A673 (cell line): ENCODE measurements around the gene SGMS2. TPM values are rescaled to one million over a fixed set of nuclear protein-coding genes. Genes with fewer than 3 reads are reported as not detected.
A peak's percentile ranks its signal among the peaks of the same experiment; 100 is the strongest.

ENCODE experiments used
- BruUV-seq: library from RNA; stranded (reverse); fragments of 400-500 nt; replicated peaks from 2 replicates; lab custom pipeline; 2021; lab: Mats Ljungman, UMichigan
- CTCF ChIA-PET: fragments of 300-600 bp; sonication (Branson Sonifier 250); formaldehyde crosslinking; loops from one replicate; lab custom pipeline; 2022; ENCODE audit warnings: antibody characterized with exemption; lab: Charles Lee
- POLR2A ChIA-PET: fragments of 300-600 bp; sonication (Branson Sonifier 250); formaldehyde crosslinking; loops from one replicate; lab custom pipeline; 2022; ENCODE audit warnings: antibody characterized with exemption; ENCODE audit not compliant: low non-redundant PET; lab: Charles Lee
- DNase-seq: peaks from one replicate; pipeline ENCODE4 v3.0.0-alpha.2; 2015; ENCODE audit warnings: low spot score
- H3K27ac ChIP-seq: fragments of 200-600 bp; sonication (generic); 2 replicates; pipeline ENCODE4 v1.5.1; 2016; ENCODE audit warnings: mixed run types, low read depth, mild to moderate bottlenecking, mixed read lengths, antibody characterized with exemption, low read length; ENCODE audit not compliant: poor library complexity, severe bottlenecking
- H3K27me3 ChIP-seq: fragments of 200-600 bp; sonication (generic); replicated peaks from 2 replicates; pipeline ENCODE4 v1.6.1; 2017; ENCODE audit warnings: mixed run types, low read depth, mild to moderate bottlenecking, mixed read lengths, antibody characterized with exemption, low read length; ENCODE audit not compliant: insufficient read depth, poor library complexity
- H3K36me3 ChIP-seq: fragments of 200-600 bp; sonication (generic); 2 replicates; pipeline ENCODE4 v1.6.1; 2016; ENCODE audit warnings: mixed run types, mild to moderate bottlenecking, mixed read lengths, antibody characterized with exemption, low read length; ENCODE audit not compliant: insufficient read depth, poor library complexity, severe bottlenecking
- H3K4me1 ChIP-seq: fragments of 200-600 bp; sonication (generic); 2 replicates; pipeline ENCODE4 v1.6.1; 2017; ENCODE audit warnings: mixed run types, mild to moderate bottlenecking, mixed read lengths, antibody characterized with exemption, low read length; ENCODE audit not compliant: insufficient read depth, poor library complexity, severe bottlenecking
- H3K4me3 ChIP-seq: fragments of 200-600 bp; sonication (generic); 2 replicates; pipeline ENCODE4 v1.5.1; 2016; ENCODE audit warnings: low read depth, mixed run types, mild to moderate bottlenecking, mixed read lengths, low read length; ENCODE audit not compliant: poor library complexity, severe bottlenecking
- H3K9me3 ChIP-seq: fragments of 200-600 bp; sonication (generic); 2 replicates; pipeline ENCODE4 v1.6.1; 2016; ENCODE audit warnings: mixed run types, low read depth, mild to moderate bottlenecking, mixed read lengths, antibody characterized with exemption, low read length; ENCODE audit not compliant: poor library complexity, severe bottlenecking
- CTCF ChIP-seq: fragments of 300-800, 200-600 bp; sonication (generic); conservative IDR thresholded peaks from 2 replicates; pipeline ENCODE4 v1.5.1; 2017; ENCODE audit warnings: low read depth, mild to moderate bottlenecking, antibody characterized with exemption, low read length, moderate library complexity, mixed read lengths
- EZH2 ChIP-seq: fragments of 200-600 bp; sonication (generic); IDR thresholded peaks from 2 replicates; pipeline ENCODE4 v1.6.1; 2017; ENCODE audit warnings: borderline replicate concordance, low read depth, mild to moderate bottlenecking, mixed read lengths, antibody characterized with exemption, low read length; ENCODE audit not compliant: poor library complexity, severe bottlenecking
- intact Hi-C: fragments of 100-400 bp; cut with micrococcal nuclease; formaldehyde crosslinking; loops from one replicate; pipeline ENCODE4 v1.10.0; 2022; ENCODE audit not compliant: unreplicated experiment
- total RNA-seq: library from RNA; stranded (reverse); gene quantifications from 2 replicates; pipeline ENCODE4 v1.2.3, GENCODE V29; 2021

The SGMS2 gene
- total RNA-seq, 1 experiment from 2014 or later: 4.3 TPM

GRCh38 chr4:107850438-107850837, 25.7 kb downstream of the SGMS2 start:
- DNase-seq: no peak
- TF ChIP-seq EZH2: no peak
- no peak for TF ChIP-seq CTCF
- Histone ChIP-seq H3K36me3 (no peaks in the 10 kb centered on the region), H3K27ac (no peak overlapping the region), H3K27me3 (no peaks in the 10 kb centered on the region), H3K4me3 (no peak overlapping the region), H3K9me3 (no peaks in the 10 kb centered on the region), H3K4me1 (peaks cover 4% of the 10 kb centered on the region)
- BruUV-seq: no TSS peak
- POLR2A ChIA-PET: no interaction called here
- intact Hi-C loops: no loop called here
- CTCF ChIA-PET: no interaction called here

- Histone ChIP-seq H3K4me1 (peaks cover 4% of the 10 kb centered on the region), H3K9me3 (no peaks in the 10 kb centered on the region), H3K4me3 (no peak overlapping the region), H3K27me3 (no peaks in the 10 kb centered on the region), H3K36me3 (no peaks in the 10 kb centered on the region), H3K27ac (no peak overlapping the region)
- intact Hi-C loops: no loop called here
- POLR2A ChIA-PET: no interaction called here
- CTCF ChIA-PET: no interaction called here
- BruUV-seq: no TSS peak
- no peak for DNase-seq
- TF ChIP-seq EZH2: no peak
- no peak for TF ChIP-seq CTCF
Observed at GRCh38 chr4:107853444-107854355, 29.0 kb downstream of the SGMS2 start.

- TF ChIP-seq CTCF: no peak
- TF ChIP-seq EZH2: no peak
- Histone ChIP-seq H3K27me3 (no peaks in the 10 kb centered on the region), H3K4me1 (peaks cover 4% of the 10 kb centered on the region), H3K4me3 (no peak overlapping the region), H3K36me3 (no peaks in the 10 kb centered on the region), H3K27ac (no peak overlapping the region), H3K9me3 (no peaks in the 10 kb centered on the region)
- BruUV-seq: no TSS peak
- ChIA-PET CTCF (no interaction called here), POLR2A (no interaction called here)
- DNase-seq: peak; percentile 39
- intact Hi-C loops: no loop called here
Observed at GRCh38 chr4:107854356-107855022, 29.8 kb downstream of the SGMS2 start.
